ENCODE results near the gene MSL3B.

MSL3B gene

GRCh38 chr2:233832414-233832813 is 35.8 kb downstream of the MSL3B start:
- DNase-seq = no peak

GRCh38 chr2:233831861-233832260 is 36.3 kb downstream of the MSL3B start:
- no peak for DNase-seq

- no peak for DNase-seq
These were observed 37.0 kb downstream of the MSL3B start for GRCh38 chr2:233831011-233831721.

GRCh38 chr2:233830111-233830802 is 37.9 kb downstream of the MSL3B start:
- no peak for DNase-seq

GRCh38 chr2:233829193-233830110 is 38.7 kb downstream of the MSL3B start:
- no peak for DNase-seq

GRCh38 chr2:233828546-233829192 is 39.5 kb downstream of the MSL3B start:
- DNase-seq = no peak

- DNase-seq = no peak
These were observed 43.8 kb downstream of the MSL3B start for GRCh38 chr2:233824373-233824772.

GRCh38 chr2:233823731-233824121 is 44.5 kb downstream of the MSL3B start:
- DNase-seq = no peak

- no peak for DNase-seq
These were observed 45.1 kb downstream of the MSL3B start for GRCh38 chr2:233822781-233823730.

- DNase-seq = no peak
These were observed 46.0 kb downstream of the MSL3B start for GRCh38 chr2:233822101-233822771.

- no peak for DNase-seq
These were observed 46.5 kb downstream of the MSL3B start for GRCh38 chr2:233821709-233822100.

GRCh38 chr2:233821196-233821595 is 47.0 kb downstream of the MSL3B start:
- no peak for DNase-seq

GRCh38 chr2:233820774-233821105 is 47.4 kb downstream of the MSL3B start:
- DNase-seq = no peak

- DNase-seq = no peak
These were observed 48.1 kb downstream of the MSL3B start for GRCh38 chr2:233819884-233820773.

- DNase-seq = no peak
These were observed 49.3 kb downstream of the MSL3B start for GRCh38 chr2:233818639-233819621.

GRCh38 chr2:233817995-233818638 is 50.1 kb downstream of the MSL3B start:
- DNase-seq = no peak

- DNase-seq = no peak
These were observed 50.8 kb downstream of the MSL3B start for GRCh38 chr2:233817361-233817911.

GRCh38 chr2:233816771-233817170 is 51.4 kb downstream of the MSL3B start:
- DNase-seq = no peak

Data from DMS79 treated with DMSO at 0.1 percent for 48 hours (cell line).